Measurements from ENCODE around the gene GUCA2A. TPM values are rescaled to one million over a fixed set of nuclear protein-coding genes. Genes with fewer than 3 reads are reported as not detected.

Gene GUCA2A
- total RNA-seq, 1 donor from 2014 or later: not detected

- Mint-ChIP-seq H3K4me3 (no peak overlapping the region), H3K27me3 (ENCODE audit: low read depth) (no peaks in the 10 kb centered on the region)
- no peak for TF ChIP-seq CTCF (IDR thresholded peaks at IDR 0.05; ENCODE audit: unreplicated experiment)
These were observed 41.6 kb upstream of the GUCA2A start for GRCh38 chr1:42206164-42206563.

GRCh38 chr1:42201986-42202385 lies 37.4 kb upstream of the GUCA2A start:
- no peak overlapping the region for H3K4me3 Mint-ChIP-seq
- H3K36me3 Mint-ChIP-seq: peaks cover 58% of the 10 kb centered on the region
- DNase-seq (ENCODE audit: low spot score in 2 of 2, unreplicated experiment in 2 of 2): no peak
- TF ChIP-seq CTCF (IDR thresholded peaks at IDR 0.05; ENCODE audit: unreplicated experiment): no peak
- no peak overlapping the region for H3K27ac Mint-ChIP-seq
- H3K9me3 Mint-ChIP-seq: peaks cover 28% of the 10 kb centered on the region
- peaks cover 18% of the 10 kb centered on the region for H3K4me1 Mint-ChIP-seq
- H3K27me3 Mint-ChIP-seq (ENCODE audit: low read depth): no peaks in the 10 kb centered on the region

More at GRCh38 chr1:42206164-42206563, 41.6 kb upstream of the GUCA2A start:
- Mint-ChIP-seq H3K4me1 (peaks cover 51% of the 10 kb centered on the region), H3K27ac (peak overlapping the region; percentile 97), H3K9me3 (peaks cover 32% of the 10 kb centered on the region), H3K36me3 (peaks cover 44% of the 10 kb centered on the region)
- DNase-seq (ENCODE audit: low spot score in 2 of 2, unreplicated experiment in 2 of 2): no peak

- H3K9me3 Mint-ChIP-seq: peaks cover 16% of the 10 kb centered on the region
- H3K36me3 Mint-ChIP-seq: peaks cover 54% of the 10 kb centered on the region
- no peaks in the 10 kb centered on the region for H3K27me3 Mint-ChIP-seq (ENCODE audit: low read depth)
- H3K4me3 Mint-ChIP-seq: no peak overlapping the region
- H3K4me1 Mint-ChIP-seq: no peaks in the 10 kb centered on the region
- no peak for DNase-seq (ENCODE audit: low spot score in 2 of 2, unreplicated experiment in 2 of 2)
- no peak overlapping the region for H3K27ac Mint-ChIP-seq
- no peak for TF ChIP-seq CTCF (IDR thresholded peaks at IDR 0.05; ENCODE audit: unreplicated experiment)
These were observed 33.7 kb upstream of the GUCA2A start for GRCh38 chr1:42198251-42198650.

GRCh38 chr1:42195841-42196240 lies 31.3 kb upstream of the GUCA2A start:
- Mint-ChIP-seq H3K36me3 (peaks cover 40% of the 10 kb centered on the region), H3K27me3 (ENCODE audit: low read depth) (no peaks in the 10 kb centered on the region), H3K4me3 (no peak overlapping the region), H3K4me1 (peaks cover 17% of the 10 kb centered on the region), H3K9me3 (peaks cover 2% of the 10 kb centered on the region), H3K27ac (no peak overlapping the region)
- no peak for DNase-seq (ENCODE audit: low spot score in 2 of 2, unreplicated experiment in 2 of 2)
- no peak for TF ChIP-seq CTCF (IDR thresholded peaks at IDR 0.05; ENCODE audit: unreplicated experiment)

GRCh38 chr1:42192106-42192505 lies 27.6 kb upstream of the GUCA2A start:
- Mint-ChIP-seq H3K27ac (peak overlapping the region; percentile 78), H3K9me3 (no peaks in the 10 kb centered on the region), H3K36me3 (peaks cover 46% of the 10 kb centered on the region)

More at GRCh38 chr1:42192106-42192505, 27.6 kb upstream of the GUCA2A start:
- DNase-seq (ENCODE audit: low spot score in 2 of 2, unreplicated experiment in 2 of 2): no peak
- no peaks in the 10 kb centered on the region for H3K27me3 Mint-ChIP-seq (ENCODE audit: low read depth)
- TF ChIP-seq CTCF (IDR thresholded peaks at IDR 0.05; ENCODE audit: unreplicated experiment): no peak
- H3K4me3 Mint-ChIP-seq: no peak overlapping the region
- peaks cover 17% of the 10 kb centered on the region for H3K4me1 Mint-ChIP-seq
